ENCODE measurements around the gene GMNN. TPM values are rescaled to one million over a fixed set of nuclear protein-coding genes. Genes with fewer than 3 reads are reported as not detected.

GMNN gene
- total and polyA plus RNA-seq, 2 donors (not counting 1 experiment from before 2014, with no cell fraction given), result 3.8 to 7.3 TPM

- Histone ChIP-seq H3K79me2 (ENCODE audit: control insufficient read depth, insufficient read depth, low read length) (no peaks in the 10 kb centered on the region), H3K4me2 (replicated peaks; ENCODE audit: low read depth, low read length, poor library complexity, severe bottlenecking) (no peak overlapping the region), H4K20me1 (ENCODE audit: control insufficient read depth, insufficient read depth, low read length, poor library complexity, severe bottlenecking) (no peaks in the 10 kb centered on the region), H2AFZ (ENCODE audit: insufficient read depth, low read depth, low read length, poor library complexity, severe bottlenecking) (no peak overlapping the region), H3K4me1 (ENCODE audit: control insufficient read depth in 2 of 2, insufficient read depth in 2 of 2, low read length in 2 of 2) (no peaks in the 10 kb centered on the region), H3K36me3 (replicated peaks in 1 of 2; ENCODE audit: control extremely low read depth in 1 of 2, control insufficient read depth in 1 of 2, extremely low read depth in 1 of 2, insufficient read depth in 2 of 2, low read length in 1 of 2) (peaks cover 2 to 3% of the 10 kb centered on the region in 2 experiments), H3K27me3 (replicated peaks in 1 of 4; ENCODE audit: control extremely low read depth in 1 of 4, control insufficient read depth in 3 of 4, insufficient read depth in 4 of 4, low read length in 3 of 4) (no peaks in the 10 kb centered on the region), H3K9me3 (ENCODE audit: control extremely low read depth in 1 of 3, control insufficient read depth in 2 of 3, insufficient read depth in 1 of 3, low read length in 2 of 3) (no peaks in the 10 kb centered on the region), H3K9ac (ENCODE audit: low read length) (no peak overlapping the region), H3K27ac (ENCODE audit: low read length in 2 of 2) (no peak overlapping the region), H3K4me3 (ENCODE audit: control extremely low read depth in 1 of 5, extremely low read depth in 1 of 5, insufficient read depth in 1 of 5, low read depth in 2 of 5, low read length in 4 of 5) (no peak overlapping the region)
- intact Hi-C loops (cut with micrococcal nuclease), result no loop called here
- TF ChIP-seq CTCF (IDR thresholded peaks at IDR 0.05) (no peak), EZH2 (IDR thresholded peaks at IDR 0.05; ENCODE audit: borderline replicate concordance, insufficient read depth, low read depth, low read length, poor library complexity, severe bottlenecking) (no peak)
- DNase-seq (no peak), ATAC-seq (ENCODE audit: low read depth) (no peak)
- ChIA-PET POLR2A (no interaction called here), CTCF (interaction anchor here (1.0 kb wide), 1 partner anchor 195 kb away, joined by 4 read pairs; no protein-coding TSS in a partner anchor)
- Mint-ChIP-seq H3K4me1 (no peaks in the 10 kb centered on the region), H3K27ac (no peak overlapping the region), H3K27me3 (no peaks in the 10 kb centered on the region), H3K9me3 (ENCODE audit: insufficient read depth) (no peaks in the 10 kb centered on the region), H3K4me3 (no peak overlapping the region)
- 60% methylated on average over 1 of the region's 6 CpGs for WGBS (ENCODE audit: insufficient coverage)
Observed at GRCh38 chr6:24796616-24797290, 22.0 kb downstream of the GMNN start.

- H3K4me3 ChIP-seq (ENCODE audit: control extremely low read depth in 1 of 5, extremely low read depth in 1 of 5, insufficient read depth in 1 of 5, low read depth in 2 of 5, low read length in 4 of 5), result no peak overlapping the region
- no peaks in the 10 kb centered on the region for H3K79me2 ChIP-seq (ENCODE audit: control insufficient read depth, insufficient read depth, low read length)
- H3K27ac Mint-ChIP-seq, result peak overlapping the region; percentile 29
- no peaks in the 10 kb centered on the region for H3K4me1 Mint-ChIP-seq
- no peak overlapping the region for H3K9ac ChIP-seq (ENCODE audit: low read length)
- H4K20me1 ChIP-seq (ENCODE audit: control insufficient read depth, insufficient read depth, low read length, poor library complexity, severe bottlenecking), result no peaks in the 10 kb centered on the region
- H3K27me3 Mint-ChIP-seq, result no peaks in the 10 kb centered on the region
- CTCF ChIA-PET, result interaction anchor here (0.7 to 1.9 kb wide), 3 partner anchors 194 to 297 kb away, joined by 3 to 5 read pairs (median 4); no protein-coding TSS in a partner anchor
- TF ChIP-seq CTCF (IDR thresholded peaks at IDR 0.05), result no peak
- TF ChIP-seq EZH2 (IDR thresholded peaks at IDR 0.05; ENCODE audit: borderline replicate concordance, insufficient read depth, low read depth, low read length, poor library complexity, severe bottlenecking), result no peak
- no peaks in the 10 kb centered on the region for H3K9me3 ChIP-seq (ENCODE audit: control extremely low read depth in 1 of 3, control insufficient read depth in 2 of 3, insufficient read depth in 1 of 3, low read length in 2 of 3)
- POLR2A ChIA-PET, result interaction anchor here (0.7 kb wide), 1 partner anchor 121 kb away, joined by 3 read pairs; no protein-coding TSS in a partner anchor
- ATAC-seq (ENCODE audit: low read depth), result no peak
- intact Hi-C loops (cut with micrococcal nuclease), result no loop called here
- H3K4me2 ChIP-seq (replicated peaks; ENCODE audit: low read depth, low read length, poor library complexity, severe bottlenecking), result no peak overlapping the region
- no peaks in the 10 kb centered on the region for H3K4me1 ChIP-seq (ENCODE audit: control insufficient read depth in 2 of 2, insufficient read depth in 2 of 2, low read length in 2 of 2)
- no peaks in the 10 kb centered on the region for H3K9me3 Mint-ChIP-seq (ENCODE audit: insufficient read depth)
- no peak overlapping the region for H3K27ac ChIP-seq (ENCODE audit: low read length in 2 of 2)
- H3K4me3 Mint-ChIP-seq, result no peak overlapping the region
- H3K36me3 ChIP-seq (replicated peaks in 1 of 2; ENCODE audit: control extremely low read depth in 1 of 2, control insufficient read depth in 1 of 2, extremely low read depth in 1 of 2, insufficient read depth in 2 of 2, low read length in 1 of 2), result peaks cover 3 to 6% of the 10 kb centered on the region in 2 experiments
- no peak for DNase-seq
- WGBS (ENCODE audit: insufficient coverage), result 100% methylated on average over 2 of the region's 6 CpGs
- H3K27me3 ChIP-seq (replicated peaks in 1 of 4; ENCODE audit: control extremely low read depth in 1 of 4, control insufficient read depth in 3 of 4, insufficient read depth in 4 of 4, low read length in 3 of 4), result no peaks in the 10 kb centered on the region
- H2AFZ ChIP-seq (ENCODE audit: insufficient read depth, low read depth, low read length, poor library complexity, severe bottlenecking), result no peak overlapping the region
Observed at GRCh38 chr6:24797596-24798216, 23.0 kb downstream of the GMNN start.
